Right ventricle myocardium superior (tissue), 1 donor: ENCODE results near the gene COPE. TPM values are rescaled to one million over a fixed set of nuclear protein-coding genes. Genes with fewer than 3 reads are reported as not detected.

ENCODE experiments used
- ATAC-seq: fragments of 200-7000 bp; cut with Tn5 transposase; one replicate; pipeline ENCODE4 v1.9.1; 2020; ENCODE audit warnings: mild to moderate bottlenecking; ENCODE audit not compliant: poor library complexity
- DNase-seq: peaks from one replicate; pipeline ENCODE4 v3.0.0-alpha.2; 2020
- intact Hi-C: fragments of 100-400 bp; cut with DNase I; formaldehyde crosslinking; loops from one replicate; pipeline ENCODE4 v1.11.2; 2022
- total RNA-seq: library from RNA; stranded (reverse); fragmentation: NEBNext Ultra II Directional; extraction: Animal tissue kit (Norgen Biotek cat#: 25700); gene quantifications from one replicate; pipeline ENCODE4 v1.2.1, GENCODE V29; 2021
- donor health status: DM: no; HTN: yes; CAD: no; lungs with severe emphysema.

Gene COPE
- total RNA-seq, 1 donor from 2014 or later = 121 TPM

DNA sequence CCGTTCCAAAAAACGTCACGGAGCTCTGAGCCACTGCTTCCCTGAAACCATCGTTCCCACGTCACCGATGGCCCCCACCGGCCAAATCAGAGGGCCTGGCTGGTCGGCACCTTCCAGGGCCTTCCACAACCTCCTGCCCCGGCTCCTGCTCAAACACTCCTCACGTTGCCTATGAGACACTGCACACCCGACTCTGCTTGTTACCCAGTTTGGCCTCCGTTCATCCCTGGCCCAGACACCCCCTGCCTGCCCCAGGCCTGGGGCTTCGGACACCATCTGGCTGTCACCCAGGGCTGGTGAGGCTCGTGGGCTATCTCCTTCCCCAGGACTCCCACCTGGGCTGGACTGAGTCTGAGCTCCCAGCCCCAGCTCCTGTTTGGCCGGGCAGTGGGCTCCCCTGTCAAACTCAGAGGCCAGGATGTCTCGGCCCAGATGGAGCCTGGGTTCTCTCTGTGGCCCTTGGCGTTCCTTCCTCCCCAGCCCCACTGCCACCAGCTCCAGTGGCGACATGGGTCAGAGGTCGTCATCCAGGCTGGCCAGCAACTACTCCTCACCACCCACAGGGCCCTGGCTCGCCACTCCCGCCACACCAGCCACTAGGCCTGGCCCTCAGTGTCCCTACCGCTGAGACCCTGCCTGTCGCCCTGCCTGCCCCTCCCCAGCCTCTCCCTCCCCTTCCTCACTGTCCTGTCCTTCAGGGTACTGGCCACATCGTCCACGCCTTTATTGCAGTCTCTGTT lies 41.0 kb downstream of the COPE start:
- intact Hi-C loops = no loop called here

DNA sequence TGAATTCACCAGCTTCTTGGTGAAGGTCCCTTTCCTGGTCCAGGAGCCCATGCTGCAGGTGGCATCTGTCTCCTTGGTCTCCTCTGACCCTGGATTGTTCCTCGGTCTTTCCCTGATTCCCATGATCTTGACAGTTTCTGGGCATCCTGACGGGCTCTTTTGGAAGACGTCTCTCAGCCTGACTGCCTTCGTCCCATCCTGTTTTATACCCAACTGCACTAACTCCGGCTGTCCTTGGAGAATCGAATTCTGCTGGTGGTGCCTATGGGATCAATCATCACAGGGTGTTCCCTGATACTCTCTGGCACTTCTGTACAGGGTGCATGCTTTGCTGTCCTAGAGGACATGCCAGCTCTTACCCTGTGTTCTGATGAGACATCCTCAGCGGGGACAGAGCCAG lies 42.3 kb downstream of the COPE start:
- intact Hi-C loops = no loop called here
- ATAC-seq (no peak), DNase-seq (no peak)

More for the DNA sequence above, 41.0 kb downstream of the COPE start:
- DNase-seq = no peak
- ATAC-seq = no peak

DNA sequence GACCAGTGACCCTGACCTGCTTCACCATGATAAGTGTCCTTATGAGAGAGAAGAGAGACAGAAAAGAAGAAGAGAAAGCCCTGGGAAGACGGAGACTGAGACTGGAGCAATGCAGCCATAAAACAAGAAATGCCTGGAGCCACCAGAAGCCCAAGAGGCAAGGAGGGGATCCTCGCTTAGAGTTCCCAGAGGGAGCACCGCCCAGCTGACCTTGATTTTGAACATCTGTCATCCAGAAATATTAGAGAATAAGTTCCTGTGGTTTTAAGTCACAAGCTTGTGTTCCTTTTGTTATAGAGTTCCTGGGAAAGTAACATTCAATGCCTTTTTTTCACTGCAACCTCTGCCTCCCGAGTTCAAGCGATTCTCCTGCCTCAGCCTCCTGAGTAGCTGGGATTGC lies 43.5 kb downstream of the COPE start:
- no peak for DNase-seq
- no peak for ATAC-seq
- intact Hi-C loops = no loop called here

DNA sequence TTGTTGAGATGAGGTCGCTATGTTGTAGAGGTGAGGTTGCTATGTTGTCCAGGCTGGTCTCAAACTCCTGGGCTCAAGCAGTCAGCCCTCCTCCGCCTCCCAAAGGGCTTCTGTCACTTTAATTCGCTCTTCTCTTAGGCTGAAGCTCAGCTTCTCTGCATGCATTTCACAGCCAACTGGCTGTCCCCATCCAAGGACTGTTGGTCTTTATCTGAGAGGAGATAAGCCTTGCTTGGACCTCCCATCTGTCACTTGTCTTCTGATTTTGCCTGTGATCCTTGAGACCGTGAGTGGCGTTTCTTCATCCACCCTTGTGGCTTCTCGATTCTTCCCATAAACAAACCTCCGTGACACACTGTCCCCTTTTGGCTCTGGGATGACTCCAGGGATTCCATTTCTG lies 47.6 kb downstream of the COPE start:
- DNase-seq = no peak
- ATAC-seq = no peak
- intact Hi-C loops = no loop called here

DNA sequence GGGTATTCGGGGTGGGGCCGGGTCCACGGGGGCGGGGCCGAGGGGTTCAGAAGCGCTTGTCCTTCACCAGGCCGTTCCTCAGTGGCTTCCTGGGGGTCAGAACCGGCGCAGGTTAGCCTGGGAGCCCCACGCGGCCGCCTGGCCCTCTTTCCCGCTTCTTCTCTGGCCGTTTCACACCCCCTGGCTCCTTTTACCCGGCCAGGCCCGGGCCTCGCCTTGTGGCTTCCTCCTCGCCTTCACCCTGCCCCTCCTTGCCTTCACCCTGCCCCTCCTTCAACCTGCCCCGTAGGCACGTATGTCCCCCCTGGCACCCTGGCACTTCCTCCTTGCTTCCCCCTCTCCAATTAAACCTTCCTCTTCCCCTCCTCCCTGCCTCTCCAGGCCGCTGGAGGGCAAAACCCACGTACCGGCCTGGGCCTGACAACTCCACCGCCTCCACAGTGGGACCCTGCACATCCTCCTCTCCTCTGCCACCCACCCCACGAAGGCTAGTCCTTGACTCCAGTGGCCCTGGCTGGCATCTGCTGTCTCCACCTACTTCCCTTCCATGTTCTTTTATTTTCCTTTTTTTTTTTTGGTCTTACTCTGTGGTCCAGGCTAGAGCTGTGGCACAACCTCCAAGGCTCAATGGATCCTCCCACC lies 48.5 kb downstream of the COPE start:
- intact Hi-C loops = no loop called here
- DNase-seq = no peak
- no peak for ATAC-seq

DNA sequence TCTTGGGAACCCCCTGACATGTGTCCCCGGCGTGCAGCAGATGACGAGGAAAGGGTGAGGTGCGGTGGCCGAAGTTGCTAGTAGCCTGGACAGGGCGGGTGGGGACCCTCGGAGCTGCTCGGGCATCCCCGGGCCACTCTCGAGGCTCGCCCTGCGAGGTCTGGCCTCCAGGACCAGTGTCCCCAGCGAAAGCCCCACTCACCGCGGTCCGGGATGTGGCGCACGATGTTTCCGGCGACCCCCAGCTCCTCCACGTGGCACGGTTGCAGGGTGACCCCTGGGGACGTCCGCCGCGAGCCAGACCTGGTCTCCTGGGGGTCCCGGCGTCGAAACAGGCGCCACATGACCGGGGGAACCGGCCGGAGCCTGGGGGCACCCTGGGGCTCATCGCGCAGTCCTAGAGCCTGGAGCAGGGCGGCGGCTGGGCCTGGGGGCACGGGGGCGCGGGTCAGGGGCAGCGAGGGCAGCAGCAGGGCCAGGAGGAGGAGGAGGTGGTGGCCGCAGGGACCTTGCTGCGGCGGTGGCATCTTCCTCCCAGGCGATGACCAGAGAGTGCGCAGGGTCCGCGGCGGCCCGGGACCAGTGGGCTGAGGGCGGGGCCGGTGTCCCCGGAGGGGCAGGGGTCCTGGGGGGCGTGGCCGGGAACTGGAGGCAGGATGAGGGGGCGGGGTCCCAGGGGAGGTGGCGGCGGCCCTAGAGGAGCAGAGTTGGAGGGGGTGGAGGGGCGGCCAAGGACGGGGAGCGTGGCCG lies 49.2 kb downstream of the COPE start:
- ATAC-seq (no peak), DNase-seq (no peak)
- intact Hi-C loops = loop anchor here (10.0 kb wide), 1 partner anchor 415 kb away; no protein-coding TSS in a partner anchor

DNA sequence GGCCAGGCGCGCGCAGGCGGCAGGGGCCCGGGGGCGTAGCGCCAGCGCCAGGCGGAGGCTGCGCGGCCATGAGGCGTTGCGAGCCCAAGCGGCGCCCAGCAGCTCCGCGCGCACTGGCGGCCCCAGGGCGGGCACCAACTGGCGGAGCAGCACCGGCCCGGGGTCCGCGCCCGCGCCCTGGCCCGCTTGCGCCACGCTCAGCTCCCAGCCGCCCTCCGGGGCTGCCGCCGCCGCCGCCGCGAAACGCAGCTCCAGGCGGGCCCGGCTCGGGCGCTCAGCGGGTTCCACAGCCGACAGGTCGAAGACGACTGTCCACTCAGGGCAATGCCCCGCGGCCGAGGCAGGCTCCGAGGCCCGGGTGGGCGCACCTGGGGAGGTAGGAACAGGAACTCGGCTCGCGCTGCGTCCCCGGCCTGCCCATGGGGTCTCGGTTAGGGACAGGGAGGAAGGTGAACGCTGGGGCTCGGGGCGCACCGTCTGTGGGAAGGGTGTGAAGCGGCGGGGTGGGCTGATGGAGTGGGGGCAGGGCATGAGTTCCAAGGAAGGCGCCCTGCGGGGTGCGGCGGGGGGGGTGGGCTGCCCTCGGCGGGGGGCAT lies 50.1 kb downstream of the COPE start:
- DNase-seq = no peak
- ATAC-seq = no peak
- intact Hi-C loops = loop anchor here (10.0 kb wide), 1 partner anchor 414 kb away; no protein-coding TSS in a partner anchor

DNA sequence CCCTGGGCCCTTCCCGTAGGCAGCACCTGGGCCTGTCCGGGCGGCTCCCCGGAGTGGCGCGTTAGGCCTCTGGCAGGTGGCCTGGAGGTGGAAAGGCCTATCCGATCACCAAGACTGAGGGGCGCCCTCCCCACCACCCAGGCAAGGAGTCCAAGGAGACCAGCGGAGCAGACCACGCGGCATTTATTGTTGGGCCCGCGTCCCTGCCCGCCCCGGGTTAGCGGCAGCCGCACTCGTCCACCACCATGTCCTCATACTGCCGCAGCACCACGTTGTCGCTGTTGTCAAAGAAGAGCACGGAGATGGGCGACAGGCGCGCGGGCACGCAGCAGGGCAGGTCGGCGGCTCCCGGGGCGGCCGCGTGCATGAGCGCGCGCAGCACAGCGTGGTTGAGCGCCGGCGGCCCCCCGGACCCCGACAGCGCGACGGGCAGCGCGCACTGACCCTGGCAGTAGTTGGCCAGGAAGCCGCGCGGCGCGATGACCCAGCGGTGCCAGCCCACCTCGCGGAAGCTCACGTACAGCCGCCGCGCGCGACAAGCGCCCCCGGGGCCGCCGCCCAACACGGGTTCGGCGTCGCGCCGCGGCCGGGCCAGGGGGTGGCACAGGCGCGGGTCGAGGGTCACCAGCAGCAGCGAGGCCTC lies 50.7 kb downstream of the COPE start:
- DNase-seq = no peak
- peak; percentile 5 for ATAC-seq
- intact Hi-C loops = loop anchor here (10.0 kb wide), 1 partner anchor 414 kb away; no protein-coding TSS in a partner anchor

DNA sequence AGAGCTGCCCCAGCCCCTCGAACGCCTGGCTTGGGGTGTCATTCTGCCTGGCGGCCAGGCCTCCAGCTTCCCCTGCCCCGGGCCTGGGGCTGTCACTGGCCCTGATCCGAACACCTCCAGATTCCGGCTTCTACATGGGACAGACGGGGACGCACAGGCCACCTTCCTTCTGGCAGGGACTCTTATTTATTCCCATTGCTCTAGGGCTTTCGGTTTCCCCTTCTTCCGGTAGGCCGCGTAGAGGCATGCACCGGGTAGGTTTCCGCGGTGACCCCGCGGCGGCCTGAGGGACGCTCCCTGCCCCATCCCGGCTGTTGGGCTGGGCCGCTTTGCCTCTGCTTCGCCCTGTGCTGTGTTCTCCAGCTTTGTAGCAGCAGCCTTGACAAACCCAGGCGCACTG lies 51.4 kb downstream of the COPE start:
- ATAC-seq = no peak
- intact Hi-C loops = loop anchor here (10.0 kb wide), 1 partner anchor 413 kb away; no protein-coding TSS in a partner anchor
- no peak for DNase-seq

DNA sequence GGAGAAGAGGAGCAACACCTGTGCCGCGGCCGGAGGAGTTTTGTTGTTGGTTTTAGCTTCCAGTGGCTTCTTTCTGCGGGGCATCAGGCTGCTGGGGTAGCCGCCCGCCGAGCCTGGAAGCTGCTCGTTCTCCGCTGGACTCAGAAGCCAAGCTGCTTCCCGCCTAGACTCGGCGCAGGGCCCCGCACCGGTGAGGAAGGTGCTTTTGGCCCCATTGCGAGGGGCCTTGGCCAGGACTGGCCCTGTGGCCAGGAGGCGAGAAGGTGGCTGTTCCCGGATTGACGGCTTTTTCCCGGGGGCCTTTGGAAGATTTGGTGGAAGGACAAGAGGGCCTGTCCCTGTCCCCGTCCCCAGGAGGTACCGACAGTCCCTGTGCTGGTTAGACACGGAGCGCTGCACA lies 52.0 kb downstream of the COPE start:
- intact Hi-C loops = loop anchor here (10.0 kb wide), 1 partner anchor 412 kb away; no protein-coding TSS in a partner anchor
- no peak for ATAC-seq
- no peak for DNase-seq

DNA sequence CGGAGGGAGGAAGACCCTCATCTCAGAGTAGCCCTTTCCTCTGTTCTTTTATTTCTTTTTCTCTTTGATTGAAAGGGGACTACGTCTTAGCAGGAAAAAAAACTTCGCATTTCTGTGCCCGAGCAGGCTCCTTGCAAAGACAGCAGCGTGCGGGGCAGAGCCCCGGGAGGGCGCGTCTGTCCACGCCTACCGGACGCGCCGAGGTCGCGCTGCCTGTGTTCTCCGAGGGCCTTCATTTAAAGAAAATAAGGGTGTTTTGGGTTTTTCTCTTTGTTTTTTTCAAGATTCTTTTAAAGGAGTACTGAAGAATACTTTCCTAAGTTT lies 52.4 kb downstream of the COPE start:
- intact Hi-C loops = loop anchor here (10.0 kb wide), 1 partner anchor 412 kb away; no protein-coding TSS in a partner anchor
- no peak for DNase-seq
- ATAC-seq = peak; percentile 9

DNA sequence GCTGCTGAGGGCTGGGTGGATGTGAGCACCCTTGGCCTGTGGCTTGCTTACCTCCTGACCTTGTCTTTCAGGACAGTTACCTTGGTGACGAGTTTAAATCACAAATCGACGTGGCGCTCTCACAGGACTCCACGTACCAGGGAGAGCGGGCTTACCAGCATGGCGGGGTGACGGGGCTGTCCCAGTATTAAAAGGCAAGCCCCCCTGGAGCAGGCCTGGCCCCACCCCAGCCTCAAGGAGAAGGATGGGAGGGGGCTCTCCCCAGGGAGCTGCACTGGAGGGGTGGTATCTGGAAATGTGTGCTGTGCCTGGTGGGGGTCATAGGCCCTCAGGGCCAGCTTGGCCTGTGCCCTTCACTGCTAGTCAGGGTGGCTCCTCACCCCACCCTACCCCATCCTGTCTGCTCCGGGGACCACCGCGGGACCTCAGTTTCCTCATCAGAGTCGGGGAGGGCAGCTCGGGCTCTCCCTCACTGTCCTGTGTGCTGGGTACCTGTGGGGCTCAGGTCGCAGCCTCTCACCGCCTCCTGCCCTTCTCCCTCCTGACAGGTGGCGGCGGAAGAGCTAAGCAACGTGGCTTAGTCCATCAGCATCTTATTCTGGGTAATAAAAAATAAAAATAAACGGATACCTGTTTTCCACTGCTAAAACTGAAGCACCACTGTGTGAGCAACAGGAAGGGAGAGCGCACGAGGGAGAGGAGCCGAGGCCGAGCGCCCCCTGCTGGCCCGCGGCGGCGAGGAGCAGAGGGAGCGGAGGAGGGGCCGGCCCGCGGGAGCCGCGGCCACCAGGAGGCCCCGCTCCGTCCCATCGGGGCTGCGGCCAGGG lies 53.0 kb downstream of the COPE start:
- intact Hi-C loops = loop anchor here (10.0 kb wide), 1 partner anchor 411 kb away; no protein-coding TSS in a partner anchor
- DNase-seq (peak; percentile 81), ATAC-seq (peak; percentile 85)

DNA sequence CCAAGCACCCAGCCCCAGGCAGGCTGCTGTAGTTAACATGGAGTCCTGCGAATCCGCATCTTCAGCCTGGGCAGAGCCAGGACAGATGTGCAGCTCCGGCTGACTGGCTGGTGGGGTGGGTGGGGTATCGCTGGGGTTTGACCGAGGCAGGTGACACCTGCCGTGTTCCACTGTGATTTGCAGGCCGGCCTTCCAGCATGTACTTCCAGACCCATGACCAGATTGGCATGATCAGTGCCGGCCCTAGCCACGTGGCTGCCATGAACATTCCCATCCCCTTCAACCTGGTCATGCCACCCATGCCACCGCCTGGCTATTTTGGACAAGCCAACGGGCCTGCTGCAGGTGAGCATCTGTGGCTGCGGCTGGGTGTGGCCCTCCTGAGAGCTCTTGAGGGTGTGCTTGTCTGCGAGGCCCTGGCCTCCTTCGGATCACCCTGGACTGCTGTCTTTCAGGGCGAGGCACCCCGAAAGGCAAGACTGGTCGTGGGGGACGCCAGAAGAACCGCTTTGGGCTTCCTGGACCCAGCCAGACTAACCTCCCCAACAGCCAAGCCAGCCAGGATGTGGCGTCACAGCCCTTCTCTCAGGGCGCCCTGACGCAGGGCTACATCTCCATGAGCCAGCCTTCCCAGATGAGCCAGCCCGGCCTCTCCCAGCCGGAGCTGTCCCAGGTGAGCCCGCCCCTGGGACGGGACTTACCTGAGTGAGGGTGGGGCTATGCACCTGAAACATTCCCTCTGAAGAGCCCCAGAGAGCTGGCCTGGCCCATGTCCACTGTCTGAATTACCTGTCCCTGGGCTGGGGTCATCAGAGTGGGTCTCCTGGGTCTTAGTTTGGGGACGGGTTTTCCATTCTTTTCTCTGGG lies 53.8 kb downstream of the COPE start:
- no peak for ATAC-seq
- DNase-seq = no peak
- intact Hi-C loops = loop anchor here (10.0 kb wide), 1 partner anchor 411 kb away; no protein-coding TSS in a partner anchor

DNA sequence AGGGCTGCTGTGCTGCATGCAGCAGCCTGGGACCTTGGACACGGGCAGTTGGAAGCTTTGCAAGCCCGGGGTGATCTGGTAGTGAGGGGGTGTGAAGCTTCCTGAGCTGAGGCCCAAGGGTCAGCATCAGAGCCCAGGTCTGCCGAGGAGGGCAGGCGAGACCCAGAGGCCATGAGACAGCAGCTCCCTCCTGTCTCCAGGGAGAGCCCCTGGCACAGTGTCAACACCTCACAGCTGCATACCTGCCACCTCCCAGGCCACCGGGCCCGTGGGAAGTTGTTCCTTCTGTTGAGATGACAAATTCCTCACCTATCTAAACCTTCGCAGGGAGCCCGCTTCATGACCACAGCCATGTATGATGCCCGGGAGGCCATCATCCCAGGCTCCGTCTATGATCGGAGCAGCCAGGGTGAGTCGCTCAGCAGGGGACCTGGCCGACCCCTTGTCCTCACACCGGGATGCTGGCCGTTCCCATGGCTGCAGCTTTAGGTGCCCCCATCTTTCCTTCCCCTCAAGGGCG lies 55.3 kb downstream of the COPE start:
- DNase-seq (no peak), ATAC-seq (no peak)
- intact Hi-C loops = loop anchor here (10.0 kb wide), 1 partner anchor 409 kb away; no protein-coding TSS in a partner anchor

DNA sequence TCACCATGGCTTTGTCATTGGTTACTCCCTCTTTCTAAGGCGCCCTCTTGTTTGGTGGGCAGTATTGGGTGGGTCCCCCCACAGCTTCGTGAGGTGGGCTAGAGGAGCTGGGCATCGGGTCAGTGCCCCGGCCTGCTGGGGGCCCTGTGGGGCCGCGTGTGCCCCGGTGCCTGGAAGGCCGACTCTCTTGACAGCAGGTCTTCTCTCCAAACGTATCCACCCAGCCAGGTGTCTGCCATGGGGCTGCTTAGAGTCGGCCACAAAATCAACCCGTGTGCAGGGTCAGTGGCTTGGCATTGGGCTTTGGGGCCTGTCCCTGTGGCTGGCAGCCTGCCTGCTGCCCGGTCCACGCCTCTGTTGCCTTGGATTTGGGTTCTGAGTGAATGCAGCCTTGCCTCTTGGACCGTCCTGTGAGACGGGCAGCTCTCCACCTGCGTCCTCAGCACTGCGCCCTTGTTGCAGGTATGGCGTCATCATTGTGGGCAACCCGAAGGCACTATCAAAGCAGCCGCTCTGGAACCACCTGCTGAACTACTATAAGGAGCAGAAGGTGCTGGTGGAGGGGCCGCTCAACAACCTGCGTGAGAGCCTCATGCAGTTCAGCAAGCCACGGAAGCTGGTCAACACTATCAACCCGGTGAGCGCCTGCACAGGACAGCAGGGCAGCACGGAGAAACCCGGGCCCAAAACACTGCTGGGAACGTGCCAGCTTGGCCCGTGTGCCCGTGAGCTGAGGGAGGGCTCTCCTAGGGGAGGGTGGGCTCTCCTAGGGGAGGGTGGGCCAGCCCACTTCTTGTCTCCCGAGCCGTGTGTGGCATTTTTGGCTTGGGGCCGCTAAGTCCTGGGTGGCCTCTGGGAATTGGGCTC lies 56.0 kb downstream of the COPE start:
- DNase-seq (no peak), ATAC-seq (no peak)
- intact Hi-C loops = loop anchor here (10.0 kb wide), 1 partner anchor 408 kb away; no protein-coding TSS in a partner anchor

DNA sequence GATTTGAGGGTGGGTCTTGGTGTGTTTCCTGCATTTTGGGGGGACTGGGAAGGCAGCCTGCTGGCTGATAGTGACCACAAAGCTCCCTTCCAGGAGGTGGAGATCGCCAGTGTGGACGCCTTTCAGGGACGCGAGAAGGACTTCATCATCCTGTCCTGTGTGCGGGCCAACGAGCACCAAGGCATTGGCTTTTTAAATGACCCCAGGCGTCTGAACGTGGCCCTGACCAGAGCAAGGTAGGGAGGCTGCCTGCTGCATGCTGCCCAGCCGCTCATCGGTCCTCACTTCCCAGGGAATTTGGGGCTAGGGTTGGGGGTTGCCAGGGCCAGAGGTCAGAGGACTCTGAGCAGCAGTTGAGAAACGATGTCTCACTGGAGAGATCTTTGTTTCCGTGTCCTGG lies 57.3 kb downstream of the COPE start:
- DNase-seq (no peak), ATAC-seq (no peak)
- intact Hi-C loops = loop anchor here (10.0 kb wide), 1 partner anchor 407 kb away; no protein-coding TSS in a partner anchor
